ENCODE results near the gene LRRC30.
"Not testable (repeated sequence)": the region's sequence is repeated elsewhere in the genome, so short reads cannot be mapped to it uniquely, and the experiment has no call there.

Gene LRRC30

GRCh38 chr18:7230626-7231349 lies at the start of gene LRRC30:
Gene LRRC30 (plus strand): TSS chr18:7231089. CDS start chr18:7231139, 50 bp downstream.
- DNase-seq: no peak

- DNase-seq: no peak
Measured at GRCh38 chr18:7185701-7186100, 45.2 kb upstream of the LRRC30 start.

GRCh38 chr18:7190547-7191156 lies 40.2 kb upstream of the LRRC30 start:
- no peak for DNase-seq

- DNase-seq: no peak
Measured at GRCh38 chr18:7191736-7192135, 39.2 kb upstream of the LRRC30 start.

GRCh38 chr18:7195266-7195665 lies 35.6 kb upstream of the LRRC30 start:
- no peak for DNase-seq

GRCh38 chr18:7196421-7196820 lies 34.5 kb upstream of the LRRC30 start:
- DNase-seq: no peak

- DNase-seq: no peak
Measured at GRCh38 chr18:7197854-7198253, 33.0 kb upstream of the LRRC30 start.

- DNase-seq: no peak
Measured at GRCh38 chr18:7198326-7198725, 32.6 kb upstream of the LRRC30 start.

GRCh38 chr18:7201096-7201495 lies 29.8 kb upstream of the LRRC30 start:
- DNase-seq: no peak

- no peak for DNase-seq
Measured at GRCh38 chr18:7202169-7202568, 28.7 kb upstream of the LRRC30 start.

GRCh38 chr18:7203601-7204000 lies 27.3 kb upstream of the LRRC30 start:
- not testable (repeated sequence) for DNase-seq

GRCh38 chr18:7205346-7205745 lies 25.5 kb upstream of the LRRC30 start:
- no peak for DNase-seq

- DNase-seq: no peak
Measured at GRCh38 chr18:7206217-7206616, 24.7 kb upstream of the LRRC30 start.

- no peak for DNase-seq
Measured at GRCh38 chr18:7207366-7207915, 23.4 kb upstream of the LRRC30 start.

- no peak for DNase-seq
Measured at GRCh38 chr18:7221424-7222155, 9.3 kb upstream of the LRRC30 start.

GRCh38 chr18:7224198-7224597 lies 6.7 kb upstream of the LRRC30 start:
- no peak for DNase-seq

- no peak for DNase-seq
Measured at GRCh38 chr18:7232218-7232617, 1.3 kb downstream of the LRRC30 start.

- no peak for DNase-seq
Measured at GRCh38 chr18:7233134-7233810, 2.4 kb downstream of the LRRC30 start.

GRCh38 chr18:7234091-7234490 lies 3.2 kb downstream of the LRRC30 start:
- no peak for DNase-seq

GRCh38 chr18:7234956-7235355 lies 4.1 kb downstream of the LRRC30 start:
- no peak for DNase-seq

GRCh38 chr18:7236072-7236471 lies 5.2 kb downstream of the LRRC30 start:
- no peak for DNase-seq

GRCh38 chr18:7236933-7237332 lies 6.0 kb downstream of the LRRC30 start:
- DNase-seq: no peak

GRCh38 chr18:7237673-7238272 lies 6.9 kb downstream of the LRRC30 start:
- no peak for DNase-seq
